Right atrium auricular region (tissue), 2 donors: ENCODE results near the gene SQSTM1. TPM values are rescaled to one million over a fixed set of nuclear protein-coding genes. Genes with fewer than 3 reads are reported as not detected.

ENCODE experiments used
- DNase-seq: peaks from one replicate; pipeline ENCODE4 v3.0.0-alpha.2; 2019; ENCODE audit warnings: low spot score
- H3K27ac ChIP-seq, 2 donors: fragments of 200-600 bp; sonication (generic); 1 replicate in 1 of 2; 2 replicates in 1 of 2; pipeline ENCODE4 v1.5.1; 2016 to 2019
- H3K27me3 ChIP-seq, 2 donors: fragments of 200-600 bp; sonication (generic); one replicate each; pipeline versions ENCODE4 v1.5.1 to v1.6.0; 2017 to 2019
- H3K36me3 ChIP-seq: fragments of 200-600 bp; sonication (generic); one replicate; pipeline ENCODE4 v1.5.1; 2016
- H3K4me1 ChIP-seq, 2 donors: fragments of 200-600 bp; sonication (generic); one replicate each; pipeline versions ENCODE4 v1.5.1 to v1.6.0; 2017 to 2019
- H3K4me3 ChIP-seq, 2 donors: fragments of 200-600 bp; sonication (generic); 1 replicate in 1 of 2; 2 replicates in 1 of 2; pipeline ENCODE4 v1.5.1; 2017 to 2019; ENCODE audit warnings: mild to moderate bottlenecking in 1 of 2, moderate library complexity in 1 of 2
- H3K9me3 ChIP-seq, 2 donors: fragments of 200-600 bp; sonication (generic); one replicate each; pipeline ENCODE4 v1.5.1; 2019
- total RNA-seq, 2 donors: library from RNA; depleted of rRNA; stranded (reverse); fragments of >200 nt; gene quantifications; one replicate each; pipeline ENCODE4 v1.1.0, GENCODE V29; 2016
- TF ChIP-seq, protein P1 (sequence below), 2 donors: fragments of 200-600 bp; sonication (generic); IDR thresholded peaks; one replicate each; pipeline ENCODE4 v1.5.1; 2019; ENCODE audit warnings: antibody characterized with exemption in 2 of 2

Gene SQSTM1
- total RNA-seq, 2 donors from 2014 or later: 379 to 436 TPM

DNA sequence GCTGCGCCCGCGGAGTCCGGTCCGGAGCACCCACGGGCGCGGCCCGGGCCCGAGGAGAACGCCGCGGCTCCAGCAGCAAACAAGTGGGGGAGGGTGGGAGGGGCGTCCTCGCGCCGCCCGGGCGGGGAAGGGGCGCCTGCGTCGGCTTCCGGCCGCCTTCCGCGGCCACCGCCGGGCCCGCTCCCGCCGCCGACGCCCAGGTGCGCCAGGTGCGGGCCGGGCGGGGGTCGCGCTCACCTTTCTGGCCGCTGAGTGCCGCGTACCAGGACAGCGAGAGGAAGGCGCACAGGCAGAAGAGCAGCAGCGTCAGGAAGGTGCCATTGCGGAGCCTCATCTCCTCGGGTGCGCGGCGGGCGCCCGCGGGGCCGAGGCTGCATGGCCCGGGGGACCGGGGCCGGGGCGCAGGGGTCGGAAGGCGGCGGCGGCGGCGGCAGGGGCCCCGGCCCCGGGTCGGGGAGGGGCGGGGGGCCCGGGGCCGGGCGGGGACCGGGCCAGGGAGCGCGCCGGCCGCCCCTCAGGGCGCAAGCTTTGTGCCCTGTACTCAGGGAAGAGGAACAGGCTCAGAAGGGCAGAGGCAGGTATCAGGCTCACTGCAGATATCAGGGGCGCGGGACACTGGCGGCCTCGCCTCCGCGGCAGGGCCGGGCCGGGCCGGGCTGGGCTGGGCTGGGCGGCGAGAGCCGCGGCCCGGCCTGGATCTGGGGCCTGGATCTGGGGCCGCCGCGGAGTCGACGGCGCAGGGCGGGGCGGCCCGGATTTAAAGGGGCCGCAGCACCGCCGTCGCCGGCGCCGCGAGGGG lies 14.3 kb upstream of the SQSTM1 start, which contains the start of gene MGAT4B:
Gene MGAT4B (minus strand): TSS at position 617 of the 799 bp plus-strand sequence. CDS start 283 bp downstream, at position 334.
- Histone ChIP-seq H3K27me3 (no peaks in the 10 kb centered on the region), H3K4me3 (peak within 1 kb of the TSS; percentile 73 to 92), H3K27ac (peak within 1 kb of the TSS; percentile 92 to 93), H3K36me3 (no peaks in the 10 kb centered on the region), H3K4me1 (peaks cover 0 to 48% of the 10 kb centered on the region in 2 donors), H3K9me3 (no peaks in the 10 kb centered on the region)
- TF ChIP-seq, protein P1, sequence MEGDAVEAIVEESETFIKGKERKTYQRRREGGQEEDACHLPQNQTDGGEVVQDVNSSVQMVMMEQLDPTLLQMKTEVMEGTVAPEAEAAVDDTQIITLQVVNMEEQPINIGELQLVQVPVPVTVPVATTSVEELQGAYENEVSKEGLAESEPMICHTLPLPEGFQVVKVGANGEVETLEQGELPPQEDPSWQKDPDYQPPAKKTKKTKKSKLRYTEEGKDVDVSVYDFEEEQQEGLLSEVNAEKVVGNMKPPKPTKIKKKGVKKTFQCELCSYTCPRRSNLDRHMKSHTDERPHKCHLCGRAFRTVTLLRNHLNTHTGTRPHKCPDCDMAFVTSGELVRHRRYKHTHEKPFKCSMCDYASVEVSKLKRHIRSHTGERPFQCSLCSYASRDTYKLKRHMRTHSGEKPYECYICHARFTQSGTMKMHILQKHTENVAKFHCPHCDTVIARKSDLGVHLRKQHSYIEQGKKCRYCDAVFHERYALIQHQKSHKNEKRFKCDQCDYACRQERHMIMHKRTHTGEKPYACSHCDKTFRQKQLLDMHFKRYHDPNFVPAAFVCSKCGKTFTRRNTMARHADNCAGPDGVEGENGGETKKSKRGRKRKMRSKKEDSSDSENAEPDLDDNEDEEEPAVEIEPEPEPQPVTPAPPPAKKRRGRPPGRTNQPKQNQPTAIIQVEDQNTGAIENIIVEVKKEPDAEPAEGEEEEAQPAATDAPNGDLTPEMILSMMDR (IDR thresholded peaks at IDR 0.05): no peak
- DNase-seq: no peak

DNA sequence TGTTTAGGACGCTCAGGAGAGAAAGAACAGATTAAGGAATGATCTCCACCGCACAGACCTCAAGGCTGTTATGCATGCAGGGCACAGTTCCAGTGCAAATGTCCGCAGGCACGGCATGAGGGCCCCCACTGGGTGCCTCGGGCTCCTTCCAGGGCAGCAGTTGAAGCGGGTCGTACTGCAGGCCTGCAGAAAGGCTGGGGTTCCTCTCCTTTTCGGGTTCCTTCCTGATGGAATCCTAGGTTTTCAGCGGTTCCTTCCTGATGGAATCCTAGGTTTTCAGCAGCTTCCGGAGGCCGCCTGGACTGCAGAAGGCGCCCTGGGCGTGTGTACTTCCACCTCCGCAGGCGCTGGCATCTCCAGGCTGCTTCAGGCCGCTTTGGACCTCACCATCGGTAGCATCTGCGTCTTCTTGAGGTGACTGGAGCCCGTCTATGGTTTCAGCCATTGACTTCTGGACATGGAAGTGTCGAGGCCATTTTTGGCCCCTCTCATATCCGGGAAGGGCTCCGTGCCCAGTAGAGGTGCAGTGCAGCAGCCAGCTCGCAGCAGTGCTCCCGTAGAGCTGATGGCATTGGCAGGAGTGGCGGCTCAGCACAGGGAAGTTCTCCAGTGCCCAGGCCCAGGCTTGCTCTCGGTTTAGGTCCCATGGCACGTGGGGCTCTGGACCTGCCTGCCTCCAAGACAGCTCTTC lies 8.4 kb upstream of the SQSTM1 start:
- peaks cover 0 to 18% of the 10 kb centered on the region in 2 donors for H3K4me1 ChIP-seq
- no peaks in the 10 kb centered on the region for H3K9me3 ChIP-seq
- H3K36me3 ChIP-seq: no peaks in the 10 kb centered on the region
- DNase-seq: no peak
- no peaks in the 10 kb centered on the region for H3K27me3 ChIP-seq
- TF ChIP-seq, protein P1 (IDR thresholded peaks at IDR 0.05): no peak
- no peak overlapping the region for H3K4me3 ChIP-seq
- no peak overlapping the region for H3K27ac ChIP-seq

DNA sequence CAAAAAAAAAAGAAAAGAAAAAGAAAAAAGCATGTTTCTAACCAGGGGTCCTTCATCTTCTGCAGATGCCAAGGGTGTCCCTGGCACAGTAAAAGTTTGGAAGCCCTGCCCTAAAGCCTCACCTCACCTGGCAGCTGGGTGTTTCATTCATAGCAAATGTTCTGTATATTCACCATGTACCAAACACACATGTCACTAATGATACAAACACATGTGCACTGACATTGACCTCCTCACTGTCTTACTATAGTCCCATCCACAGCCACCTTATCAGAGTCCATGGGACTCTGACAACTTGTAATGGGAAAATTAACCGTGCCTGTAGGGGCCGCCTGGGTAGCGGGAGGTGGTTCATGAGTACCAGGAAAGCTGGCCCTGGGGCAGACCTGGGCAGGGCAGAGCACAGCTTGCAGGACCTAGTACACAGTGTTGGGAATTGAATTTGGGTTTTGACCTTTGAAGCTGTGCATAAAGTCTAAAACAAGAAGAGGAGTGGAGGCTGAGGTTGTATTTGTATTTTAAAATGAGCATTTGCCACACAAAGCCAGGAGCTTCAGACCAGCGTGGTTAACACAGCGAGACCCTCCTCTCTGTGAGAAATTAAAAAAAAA lies 7.6 kb upstream of the SQSTM1 start:
- Histone ChIP-seq H3K9me3 (no peaks in the 10 kb centered on the region), H3K27ac (no peak overlapping the region), H3K27me3 (no peaks in the 10 kb centered on the region), H3K4me1 (peaks cover 0 to 17% of the 10 kb centered on the region in 2 donors), H3K4me3 (no peak overlapping the region), H3K36me3 (no peaks in the 10 kb centered on the region)
- DNase-seq: no peak
- TF ChIP-seq, protein P1 (IDR thresholded peaks at IDR 0.05): no peak

DNA sequence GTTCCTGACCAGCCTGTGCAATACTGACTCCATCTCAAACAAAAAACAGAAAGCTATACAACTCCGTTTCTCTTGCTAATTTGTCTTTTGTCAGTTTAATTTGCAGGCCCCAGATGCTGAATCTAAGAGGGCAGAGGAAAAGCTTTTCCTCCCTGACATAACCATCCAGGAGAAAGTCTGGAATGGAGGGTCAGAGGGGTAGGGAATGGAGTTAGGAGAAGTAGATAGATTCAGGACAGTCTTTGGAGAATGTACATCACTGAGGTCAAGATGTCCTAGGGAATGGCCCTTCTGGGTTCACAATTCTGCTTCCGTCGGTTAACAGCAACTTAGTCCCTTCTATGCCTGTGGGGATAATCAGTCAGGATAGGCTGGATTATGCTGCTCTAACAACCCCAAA lies 6.6 kb upstream of the SQSTM1 start:
- Histone ChIP-seq H3K27me3 (no peaks in the 10 kb centered on the region), H3K27ac (no peak overlapping the region), H3K4me1 (peaks cover 0 to 26% of the 10 kb centered on the region in 2 donors), H3K4me3 (no peak overlapping the region), H3K9me3 (no peaks in the 10 kb centered on the region), H3K36me3 (no peaks in the 10 kb centered on the region)
- DNase-seq: no peak
- TF ChIP-seq, protein P1 (IDR thresholded peaks at IDR 0.05): no peak

DNA sequence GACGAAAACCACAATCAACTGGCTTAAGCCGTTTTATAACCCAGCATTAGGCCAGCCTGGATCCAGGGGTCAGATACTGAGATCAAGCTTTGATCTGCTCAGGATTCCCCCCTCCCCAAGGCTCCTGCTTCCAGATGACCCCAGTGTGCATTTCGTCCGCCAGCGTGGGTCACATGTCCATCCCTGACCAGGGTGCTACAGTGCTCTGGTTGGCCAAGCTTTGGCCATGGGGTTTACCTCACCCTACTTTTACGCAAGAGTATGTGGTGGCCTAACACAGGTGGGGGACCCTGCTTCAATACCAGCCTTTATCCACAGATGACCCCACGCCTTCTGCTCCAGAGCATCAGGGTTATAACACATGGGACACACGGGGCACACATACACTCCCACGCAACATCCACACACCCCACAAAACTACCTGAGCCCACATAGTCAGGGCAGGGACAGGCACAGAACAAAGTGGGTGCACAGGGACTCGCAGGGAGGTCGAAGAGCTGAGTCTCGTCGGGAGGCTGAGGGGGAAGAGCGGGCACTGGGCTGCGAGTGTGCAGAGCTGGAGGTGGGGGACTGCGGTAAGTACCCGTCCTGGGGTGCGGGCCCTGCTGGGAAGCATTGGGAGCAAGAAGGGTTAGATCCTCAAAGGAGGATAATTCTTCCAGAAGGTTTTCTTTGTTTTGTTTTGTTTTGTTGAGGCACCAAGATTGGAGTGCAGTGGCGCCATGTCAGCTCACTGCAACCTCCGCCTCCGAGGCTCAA lies 5.0 kb upstream of the SQSTM1 start:
- H3K27ac ChIP-seq: no peak overlapping the region
- TF ChIP-seq, protein P1 (IDR thresholded peaks at IDR 0.05): no peak
- H3K4me1 ChIP-seq: peaks cover 0 to 40% of the 10 kb centered on the region in 2 donors
- no peak overlapping the region for H3K4me3 ChIP-seq
- no peaks in the 10 kb centered on the region for H3K9me3 ChIP-seq
- DNase-seq: no peak
- H3K36me3 ChIP-seq: no peaks in the 10 kb centered on the region
- H3K27me3 ChIP-seq: no peaks in the 10 kb centered on the region
